Naive B cell (primary cell): ENCODE results near the gene CXorf58. TPM values are rescaled to one million over a fixed set of nuclear protein-coding genes. Genes with fewer than 3 reads are reported as not detected.
"Not testable (repeated sequence)": the region's sequence is repeated elsewhere in the genome, so short reads cannot be mapped to it uniquely, and the experiment has no call there.

ENCODE experiments used
- ATAC-seq, 2 donors: fragments of 150-1000 bp; cut with Tn5 transposase; 2 replicates each; pipeline ENCODE4 v1.10.0; 2021; ENCODE audit warnings: low read depth in 2 of 2, mild to moderate bottlenecking in 2 of 2, moderate library complexity in 2 of 2
- DNase-seq: peaks from one replicate; pipeline ENCODE4 v3.0.0; 2022
- H3K27ac Mint-ChIP-seq, 6 donors: one replicate each; pipeline ENCODE4 v1.8.0; 2020 to 2022; ENCODE audit warnings: mild to moderate bottlenecking in 6 of 6, mixed read lengths in 6 of 6, moderate library complexity in 5 of 6, inconsistent platforms in 2 of 6
- H3K27me3 Mint-ChIP-seq, 3 donors: one replicate each; pipeline ENCODE4 v1.8.0; 2021 to 2022; ENCODE audit warnings: mixed read lengths in 3 of 3, mild to moderate bottlenecking in 1 of 3
- H3K36me3 Mint-ChIP-seq, 2 donors: one replicate each; pipeline ENCODE4 v1.8.0; 2020 to 2022; ENCODE audit warnings: mixed read lengths in 2 of 2, inconsistent platforms in 1 of 2, mild to moderate bottlenecking in 1 of 2
- H3K4me1 Mint-ChIP-seq, 3 donors: one replicate each; pipeline ENCODE4 v1.8.0; 2020 to 2022; ENCODE audit warnings: mixed read lengths in 3 of 3, inconsistent platforms in 1 of 3, mild to moderate bottlenecking in 1 of 3, moderate library complexity in 1 of 3
- H3K4me3 Mint-ChIP-seq, 8 donors: one replicate each; pipeline ENCODE4 v1.8.0; 2020 to 2022; ENCODE audit warnings: mild to moderate bottlenecking in 8 of 8, mixed read lengths in 8 of 8, moderate library complexity in 8 of 8, inconsistent platforms in 2 of 8
- H3K9me3 Mint-ChIP-seq, 7 donors: one replicate each; pipeline ENCODE4 v1.8.0; 2020 to 2022; ENCODE audit warnings: mixed read lengths in 7 of 7, mild to moderate bottlenecking in 5 of 7, inconsistent platforms in 2 of 7, moderate library complexity in 1 of 7
- polyA plus RNA-seq, 6 donors: library from polyadenylated mRNA; unstranded; fragments of 300-500 nt; fragmentation: Illumina TruSeq; gene quantifications; one replicate each; pipeline ENCODE4 v1.2.3, GENCODE V29; 2021; ENCODE audit warnings: low read depth in 6 of 6

The CXorf58 gene
- polyA plus RNA-seq, 6 donors from 2014 or later: 0.17 to 0.37 (median 0.34) TPM; not detected in 3

DNA sequence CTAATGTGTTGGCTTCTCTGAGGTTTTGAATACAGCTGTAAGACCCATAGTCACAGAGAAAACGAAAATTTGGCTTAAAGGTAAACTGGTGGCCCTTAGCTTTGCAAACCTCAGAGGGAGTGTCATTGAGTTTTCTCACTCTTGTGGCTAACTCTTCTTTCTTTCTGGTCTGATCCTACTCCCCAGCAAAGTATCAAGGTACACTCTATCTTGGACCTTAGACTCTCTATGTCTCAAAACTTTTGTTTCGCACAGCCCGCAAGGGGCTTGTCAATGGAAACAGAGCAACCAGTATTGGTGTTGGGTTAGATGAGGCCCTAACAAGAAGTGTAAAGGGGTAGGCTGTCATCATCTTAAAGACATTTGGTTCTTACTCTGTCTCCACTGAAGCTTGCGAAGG, 19.9 kb upstream of the CXorf58 start:
- Mint-ChIP-seq H3K4me1 (no peaks in the 10 kb centered on the region), H3K36me3 (no peaks in the 10 kb centered on the region), H3K4me3 (no peak overlapping the region), H3K9me3 (no peaks in the 10 kb centered on the region), H3K27ac (no peak overlapping the region), H3K27me3 (no peaks in the 10 kb centered on the region)
- DNase-seq: no peak
- no peak for ATAC-seq

DNA sequence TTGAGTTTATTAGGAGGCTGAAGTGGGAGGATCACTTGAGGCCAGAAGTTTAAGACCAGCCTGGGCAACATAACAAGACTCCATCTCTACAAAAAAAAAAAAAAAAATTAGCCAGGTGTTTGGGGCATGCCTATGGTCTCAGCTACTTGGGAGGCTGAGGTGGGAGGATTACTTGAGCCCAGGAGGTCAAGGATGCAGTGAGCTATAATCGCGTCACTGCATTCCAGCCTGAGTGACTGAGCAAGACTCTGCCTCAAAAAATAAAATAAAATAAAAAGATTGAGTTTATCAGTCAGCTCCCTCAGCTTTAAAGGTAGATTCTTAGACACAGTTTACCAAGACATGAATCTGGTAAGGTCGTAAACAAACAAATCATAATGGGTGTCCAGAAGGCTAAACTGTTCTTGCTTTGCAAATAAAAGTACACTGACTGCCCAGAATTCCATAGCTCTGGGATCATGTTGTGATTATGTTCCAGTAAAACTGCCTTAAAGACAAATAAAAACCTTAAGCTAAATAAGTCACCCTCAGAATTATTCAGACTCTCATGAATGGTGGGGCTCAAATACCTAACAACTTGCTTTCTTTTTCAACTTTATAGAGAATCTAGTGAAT, 18.8 kb upstream of the CXorf58 start:
- H3K27ac Mint-ChIP-seq: peak overlapping the region in 1 of 6 donors; percentile 87
- no peak overlapping the region for H3K4me3 Mint-ChIP-seq
- ATAC-seq (no peak), DNase-seq (no peak)
- no peaks in the 10 kb centered on the region for H3K4me1 Mint-ChIP-seq
- H3K27me3 Mint-ChIP-seq: no peaks in the 10 kb centered on the region
- no peaks in the 10 kb centered on the region for H3K9me3 Mint-ChIP-seq
- H3K36me3 Mint-ChIP-seq: no peaks in the 10 kb centered on the region

DNA sequence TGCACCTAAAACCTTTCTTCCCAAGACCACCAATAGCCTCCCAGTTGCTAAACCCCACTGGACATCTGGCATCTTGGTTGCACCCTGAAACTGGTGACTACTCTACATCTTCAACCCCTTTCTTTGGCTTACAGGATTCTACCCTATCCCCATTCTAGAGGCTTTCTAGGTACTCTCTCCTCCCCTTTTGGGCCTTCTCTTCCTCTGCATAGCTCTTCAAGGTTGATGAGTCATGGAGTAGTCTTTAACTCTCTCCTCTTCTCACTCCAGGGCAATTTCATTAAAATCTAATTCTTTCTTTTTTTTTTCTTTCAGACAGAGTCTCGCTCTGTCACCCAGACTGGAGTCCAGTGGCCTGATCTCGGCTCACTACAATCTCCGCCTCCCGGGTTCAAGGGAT, 16.9 kb upstream of the CXorf58 start:
- DNase-seq: no peak
- Mint-ChIP-seq H3K4me3 (no peak overlapping the region), H3K4me1 (no peaks in the 10 kb centered on the region), H3K36me3 (no peaks in the 10 kb centered on the region), H3K27me3 (no peaks in the 10 kb centered on the region), H3K27ac (no peak overlapping the region), H3K9me3 (no peaks in the 10 kb centered on the region)
- no peak for ATAC-seq

DNA sequence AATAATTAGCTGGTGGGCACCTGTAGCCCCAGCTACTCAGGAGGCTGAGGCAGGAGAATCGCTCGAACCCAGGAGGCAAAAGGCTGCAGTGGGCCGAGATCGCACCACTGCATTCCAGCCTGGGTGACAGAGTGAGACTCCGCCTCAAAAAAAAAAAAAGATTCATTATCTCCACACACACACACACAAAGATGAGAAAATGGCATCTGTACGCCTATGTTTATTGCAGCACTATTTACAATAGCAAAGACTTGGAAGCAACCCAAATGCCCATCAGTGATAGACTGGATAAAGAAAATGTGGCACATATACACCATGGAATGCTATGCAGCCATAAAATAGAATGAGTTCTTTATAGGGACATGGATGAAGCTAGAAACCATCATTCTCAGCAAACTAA, 12.8 kb upstream of the CXorf58 start:
- not testable (repeated sequence) for H3K4me3 Mint-ChIP-seq, H3K4me1 Mint-ChIP-seq, H3K27ac Mint-ChIP-seq, H3K36me3 Mint-ChIP-seq, H3K9me3 Mint-ChIP-seq, ATAC-seq, DNase-seq, H3K27me3 Mint-ChIP-seq

DNA sequence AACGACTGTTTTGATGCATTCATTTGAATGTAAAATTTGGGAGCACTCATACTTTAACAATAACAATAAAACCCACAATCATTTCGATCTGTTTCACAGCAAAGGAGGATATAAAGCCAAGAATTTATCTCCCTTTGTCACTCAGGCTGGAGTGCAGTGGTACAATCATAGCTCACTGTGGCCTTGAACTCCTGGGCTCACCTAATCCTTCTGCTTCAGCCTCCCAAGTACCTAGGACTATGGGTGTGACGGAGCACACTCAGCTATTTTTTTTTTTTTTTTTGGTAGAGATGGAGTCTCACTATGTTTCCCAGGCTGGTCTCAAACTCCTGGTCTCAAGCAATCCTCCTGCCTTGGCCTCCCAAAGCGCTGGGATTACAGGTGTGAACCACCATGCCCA, 11.3 kb upstream of the CXorf58 start:
- H3K4me3 Mint-ChIP-seq, H3K9me3 Mint-ChIP-seq, H3K27me3 Mint-ChIP-seq, H3K36me3 Mint-ChIP-seq, H3K4me1 Mint-ChIP-seq, DNase-seq, H3K27ac Mint-ChIP-seq, ATAC-seq: not testable (repeated sequence)

DNA sequence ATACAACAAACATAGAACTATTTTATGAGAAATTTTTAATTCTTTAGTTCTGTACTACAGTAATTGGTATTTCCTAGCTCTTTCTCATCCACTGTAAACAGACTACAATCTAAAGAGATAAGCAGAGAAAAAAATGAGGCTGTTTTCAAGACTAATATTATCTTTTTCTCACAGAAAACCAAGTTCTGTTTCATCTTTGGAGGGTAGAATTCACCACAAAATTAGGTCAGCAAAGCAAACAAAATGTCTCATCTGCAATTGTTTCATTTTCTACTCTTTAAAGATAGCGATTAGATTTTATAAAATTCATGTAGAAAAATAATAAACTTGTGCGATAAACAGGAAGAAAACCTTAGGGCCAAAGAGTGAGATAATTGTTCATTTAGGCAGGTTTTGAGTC, 10.8 kb upstream of the CXorf58 start:
- Mint-ChIP-seq H3K27me3 (no peaks in the 10 kb centered on the region), H3K4me1 (no peaks in the 10 kb centered on the region), H3K27ac (no peak overlapping the region), H3K9me3 (no peaks in the 10 kb centered on the region), H3K36me3 (no peaks in the 10 kb centered on the region), H3K4me3 (no peak overlapping the region)
- ATAC-seq (no peak), DNase-seq (no peak)

DNA sequence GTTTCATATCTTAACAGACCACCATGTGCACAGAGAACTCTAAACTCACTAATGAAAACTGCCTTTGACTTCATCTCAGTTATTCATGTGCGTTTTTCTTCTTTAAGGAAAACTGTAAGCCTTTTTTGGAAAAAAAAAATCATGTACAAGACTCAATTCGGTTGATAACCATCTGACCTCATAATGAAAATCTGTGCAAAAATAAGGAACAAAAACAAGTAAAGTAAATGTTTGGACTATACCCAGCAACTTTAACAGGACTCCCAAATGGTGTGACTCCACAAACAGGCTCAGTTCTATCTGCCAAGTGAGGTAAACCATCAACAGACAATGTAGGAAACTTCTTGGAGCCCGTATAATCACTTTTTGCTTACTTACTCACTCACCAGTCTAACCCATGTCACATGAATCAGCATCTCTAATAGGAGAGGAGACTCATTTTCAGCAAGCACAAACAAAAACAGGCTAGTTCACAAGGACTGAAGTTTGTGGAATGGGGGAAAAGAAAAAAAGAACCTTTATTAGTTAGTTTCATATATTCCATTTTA, 9.3 kb upstream of the CXorf58 start:
- no peak overlapping the region for H3K27ac Mint-ChIP-seq
- H3K27me3 Mint-ChIP-seq: no peaks in the 10 kb centered on the region
- ATAC-seq (no peak), DNase-seq (no peak)
- H3K36me3 Mint-ChIP-seq: no peaks in the 10 kb centered on the region
- no peaks in the 10 kb centered on the region for H3K9me3 Mint-ChIP-seq
- H3K4me3 Mint-ChIP-seq: no peak overlapping the region
- H3K4me1 Mint-ChIP-seq: no peaks in the 10 kb centered on the region

DNA sequence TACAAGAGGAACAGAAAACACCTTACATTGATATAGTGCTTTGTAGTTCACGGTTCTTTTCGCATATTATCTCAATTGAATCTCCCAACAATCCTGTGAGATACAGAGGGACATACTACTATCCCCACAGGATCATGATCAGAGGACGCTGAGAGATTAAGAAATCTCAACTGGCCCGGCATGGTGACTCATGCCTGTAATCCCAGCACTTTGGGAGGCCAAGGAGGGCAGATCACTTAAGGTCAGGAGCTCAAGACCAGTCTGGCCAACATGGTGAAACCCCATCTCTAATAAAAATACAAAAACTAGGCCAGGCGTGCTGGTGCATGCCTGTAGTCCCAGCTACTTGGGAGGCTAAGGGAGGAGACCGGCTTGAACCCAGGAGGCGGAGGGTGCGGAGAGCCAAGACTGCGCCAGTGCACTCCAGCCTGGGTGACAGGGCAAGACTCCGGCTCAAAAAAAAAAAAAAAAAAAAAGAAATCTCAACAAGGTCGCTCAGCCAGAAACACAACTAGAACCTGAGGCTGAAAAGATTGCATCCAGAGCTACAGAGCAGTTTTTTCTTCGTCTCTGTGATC, 7.5 kb upstream of the CXorf58 start:
- no peak overlapping the region for H3K27ac Mint-ChIP-seq
- DNase-seq (no peak), ATAC-seq (no peak)
- H3K27me3 Mint-ChIP-seq: no peaks in the 10 kb centered on the region
- H3K4me3 Mint-ChIP-seq: no peak overlapping the region
- H3K4me1 Mint-ChIP-seq: no peaks in the 10 kb centered on the region
- H3K36me3 Mint-ChIP-seq: no peaks in the 10 kb centered on the region
- no peaks in the 10 kb centered on the region for H3K9me3 Mint-ChIP-seq

DNA sequence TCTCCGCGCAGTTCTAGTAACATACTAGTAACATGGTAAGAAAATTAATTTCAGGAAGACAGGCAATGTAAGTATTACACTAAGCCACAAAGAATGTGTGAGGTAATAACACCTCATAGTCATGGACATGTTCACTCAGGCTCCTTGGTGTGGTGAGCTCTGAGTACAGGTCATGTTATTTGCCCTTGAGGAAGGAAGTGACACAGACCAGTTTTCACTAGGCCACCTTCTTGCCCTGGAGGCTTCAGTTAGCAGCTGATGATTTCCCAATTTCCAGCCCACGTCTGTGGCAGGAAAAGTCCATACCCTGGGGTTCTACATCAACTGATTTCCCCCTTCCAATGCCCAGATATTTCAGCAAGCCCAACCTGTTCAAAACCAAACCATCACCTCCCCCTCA, 6.7 kb upstream of the CXorf58 start:
- H3K27me3 Mint-ChIP-seq: no peaks in the 10 kb centered on the region
- no peak for ATAC-seq

DNA sequence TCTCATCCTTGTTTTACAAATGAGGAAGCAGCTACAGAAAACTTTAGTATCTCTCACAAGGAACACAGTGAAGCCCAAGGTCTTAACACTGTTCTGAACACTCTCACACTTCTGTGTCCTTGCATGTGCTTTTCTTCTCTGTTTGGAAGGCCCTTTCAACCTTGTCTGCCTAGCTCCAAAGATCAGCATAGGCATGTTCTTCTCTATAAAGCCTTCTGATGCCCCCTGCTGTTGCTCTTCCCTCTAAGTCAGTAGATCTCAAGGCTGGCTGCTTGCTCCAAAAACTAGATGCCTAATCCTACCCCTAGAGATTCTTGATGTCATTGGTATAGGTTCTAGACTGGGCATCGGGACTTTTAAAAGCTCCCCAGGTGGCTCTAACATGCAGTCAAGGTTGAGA, 6.0 kb upstream of the CXorf58 start:
- Mint-ChIP-seq H3K4me1 (no peaks in the 10 kb centered on the region), H3K4me3 (no peak overlapping the region), H3K9me3 (no peaks in the 10 kb centered on the region), H3K36me3 (no peaks in the 10 kb centered on the region), H3K27me3 (no peaks in the 10 kb centered on the region), H3K27ac (no peak overlapping the region)
- DNase-seq (peak; percentile 33), ATAC-seq (peak; percentile 81 to 90)

More for the DNA sequence above, 6.7 kb upstream of the CXorf58 start:
- H3K4me3 Mint-ChIP-seq: no peak overlapping the region
- H3K27ac Mint-ChIP-seq: no peak overlapping the region
- no peak for DNase-seq
- no peaks in the 10 kb centered on the region for H3K9me3 Mint-ChIP-seq
- no peaks in the 10 kb centered on the region for H3K36me3 Mint-ChIP-seq
- H3K4me1 Mint-ChIP-seq: no peaks in the 10 kb centered on the region

DNA sequence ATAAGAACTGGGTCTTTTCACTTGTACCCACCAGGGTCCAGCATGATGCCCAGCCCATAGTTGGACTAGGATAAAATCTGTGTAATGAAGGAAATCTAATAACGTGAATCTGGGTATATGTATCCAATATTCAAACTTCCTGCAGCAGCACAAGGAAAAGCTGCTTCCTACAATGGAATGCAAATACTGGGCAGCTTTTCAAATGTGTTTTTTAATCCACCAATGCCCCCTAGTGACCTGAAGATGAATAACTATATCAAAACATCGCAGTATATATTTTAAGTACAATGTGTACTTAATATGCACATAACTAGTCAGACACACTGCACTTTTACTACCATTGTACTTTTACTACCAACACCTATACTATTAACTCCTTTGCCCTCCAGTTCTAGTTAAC, 5.4 kb upstream of the CXorf58 start:
- H3K27me3 Mint-ChIP-seq: no peaks in the 10 kb centered on the region
- no peaks in the 10 kb centered on the region for H3K9me3 Mint-ChIP-seq
- peak; percentile 35 to 39 for ATAC-seq
- H3K36me3 Mint-ChIP-seq: no peaks in the 10 kb centered on the region
- peak; percentile 32 for DNase-seq
- H3K4me1 Mint-ChIP-seq: no peaks in the 10 kb centered on the region
- no peak overlapping the region for H3K27ac Mint-ChIP-seq
- no peak overlapping the region for H3K4me3 Mint-ChIP-seq

DNA sequence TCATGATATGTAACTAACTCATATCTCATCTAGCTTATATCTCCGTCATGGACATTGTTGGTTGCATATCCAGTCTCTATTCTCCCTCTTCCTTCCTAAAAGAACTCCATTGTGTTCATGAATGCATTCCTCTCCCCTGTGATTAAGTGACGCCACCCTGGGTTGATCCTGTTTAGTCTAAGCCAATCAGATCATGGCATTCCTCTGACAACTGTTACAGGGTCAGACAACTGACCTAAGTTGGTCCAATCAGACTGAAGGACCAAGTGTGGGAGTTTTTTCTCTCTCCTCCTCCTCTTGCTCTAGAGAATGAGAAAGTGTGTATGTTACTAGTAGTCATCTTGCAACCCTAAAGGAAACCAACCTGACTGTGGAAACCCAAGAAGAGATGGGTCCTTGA, 3.7 kb upstream of the CXorf58 start:
- H3K9me3 Mint-ChIP-seq: no peaks in the 10 kb centered on the region
- no peak overlapping the region for H3K4me3 Mint-ChIP-seq
- no peaks in the 10 kb centered on the region for H3K36me3 Mint-ChIP-seq
- H3K27me3 Mint-ChIP-seq: no peaks in the 10 kb centered on the region
- ATAC-seq (no peak), DNase-seq (no peak)
- peaks cover 5 to 6% (median 6%) of the 10 kb centered on the region in 3 donors for H3K4me1 Mint-ChIP-seq
- no peak overlapping the region for H3K27ac Mint-ChIP-seq

DNA sequence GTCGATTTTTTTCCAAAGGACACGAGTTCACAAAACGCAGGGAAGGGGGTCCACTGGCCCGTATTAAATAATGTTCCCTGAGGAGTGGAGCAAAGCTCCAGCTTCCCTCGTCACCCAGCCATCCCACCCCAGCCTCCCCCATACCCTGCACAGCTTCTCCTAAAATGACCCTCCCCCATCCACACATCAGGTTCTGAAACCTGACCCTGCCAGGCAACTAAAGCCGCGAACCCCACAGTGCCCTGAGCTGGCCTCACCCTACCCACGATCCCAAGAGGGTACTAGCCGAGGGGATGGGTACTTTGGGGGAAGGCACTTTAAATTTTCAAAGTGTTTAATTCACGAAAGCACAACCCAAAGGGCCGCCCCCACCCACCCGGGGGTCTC, 702 bp upstream of the CXorf58 start:
- Mint-ChIP-seq H3K27me3 (no peaks in the 10 kb centered on the region), H3K4me1 (peaks cover 5 to 6% (median 6%) of the 10 kb centered on the region in 3 donors), H3K9me3 (no peaks in the 10 kb centered on the region), H3K36me3 (no peaks in the 10 kb centered on the region), H3K4me3 (peak overlapping the region; percentile 73 to 93 (median 88)), H3K27ac (peak overlapping the region; percentile 66 to 96 (median 88))
- no peak for ATAC-seq
- no peak for DNase-seq

DNA sequence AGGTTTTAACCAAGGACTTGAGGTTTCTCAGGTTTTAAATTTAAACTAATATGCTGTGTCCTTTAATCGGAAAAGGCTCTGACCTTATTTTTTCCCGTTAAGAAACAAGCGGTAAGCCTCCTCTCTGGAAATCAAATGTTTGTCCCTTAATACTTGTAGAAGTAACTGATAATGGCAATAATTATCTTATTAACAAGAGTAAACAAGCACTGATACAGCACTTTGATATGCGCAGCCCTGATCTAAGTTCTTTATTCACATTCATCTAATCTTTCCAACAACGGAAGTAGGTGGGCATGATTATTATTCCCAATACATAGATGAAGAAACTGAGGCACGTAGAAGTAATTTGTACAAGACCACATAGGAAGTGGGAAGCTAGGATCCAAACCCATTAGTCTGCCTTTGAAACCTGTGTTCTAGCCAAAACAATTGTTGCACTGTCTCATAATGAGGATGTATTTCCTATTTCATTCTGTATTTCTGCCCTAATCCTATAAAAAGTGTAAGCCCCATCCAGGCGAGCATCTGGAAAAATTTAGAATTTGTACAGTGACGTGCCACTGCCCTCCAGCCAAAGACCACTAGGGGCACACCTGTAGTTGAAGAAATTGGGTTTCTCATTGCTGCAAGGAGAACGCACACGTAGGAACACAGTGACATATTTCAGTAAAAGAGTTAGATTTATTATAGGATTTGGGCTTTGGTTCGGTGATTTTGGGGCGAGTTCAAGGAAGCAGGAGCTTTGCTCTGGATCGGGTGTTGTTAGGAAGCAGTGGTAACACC, 606 bp downstream of the CXorf58 start:
- ATAC-seq (no peak), DNase-seq (peak; percentile 12)
- peaks cover 5 to 6% (median 6%) of the 10 kb centered on the region in 3 donors for H3K4me1 Mint-ChIP-seq
- H3K9me3 Mint-ChIP-seq: no peaks in the 10 kb centered on the region
- peak overlapping the region; percentile 73 to 93 (median 88) for H3K4me3 Mint-ChIP-seq
- H3K27ac Mint-ChIP-seq: peak overlapping the region; percentile 5 to 95 (median 88)
- no peaks in the 10 kb centered on the region for H3K36me3 Mint-ChIP-seq
- H3K27me3 Mint-ChIP-seq: no peaks in the 10 kb centered on the region
